GM21786 (cell line): ENCODE data around the gene BEST1.
"Not testable (repeated sequence)": the region's sequence is repeated elsewhere in the genome, so short reads cannot be mapped to it uniquely, and the experiment has no call there.

ENCODE experiments used
- ATAC-seq: cut with Tn5 transposase; IDR thresholded peaks from one replicate; pipeline ENCODE4 v1.9.1; 2021; ENCODE audit not compliant: unreplicated experiment

BEST1 gene

GRCh38 chr11:61947486-61948210, 2.5 kb upstream of the BEST1 start:
- ATAC-seq = no peak

- ATAC-seq = no peak
These were observed 1.6 kb upstream of the BEST1 start for GRCh38 chr11:61948505-61948904.

GRCh38 chr11:61949169-61950034, 749 bp upstream of the BEST1 start:
- ATAC-seq = no peak

- ATAC-seq = no peak
These were observed 1.5 kb downstream of the BEST1 start for GRCh38 chr11:61951484-61952135.

- no peak for ATAC-seq
These were observed 2.7 kb downstream of the BEST1 start for GRCh38 chr11:61952882-61953281.

- not testable (repeated sequence) for ATAC-seq
These were observed 3.5 kb downstream of the BEST1 start for GRCh38 chr11:61953632-61954031.

GRCh38 chr11:61954106-61954850, 4.1 kb downstream of the BEST1 start:
- ATAC-seq = no peak

GRCh38 chr11:61954851-61955421, 4.8 kb downstream of the BEST1 start:
- no peak for ATAC-seq

- no peak for ATAC-seq
These were observed 5.4 kb downstream of the BEST1 start for GRCh38 chr11:61955422-61956135.

- ATAC-seq = no peak
These were observed 6.3 kb downstream of the BEST1 start for GRCh38 chr11:61956191-61957020.

- no peak for ATAC-seq
These were observed 7.0 kb downstream of the BEST1 start for GRCh38 chr11:61957021-61957770.

GRCh38 chr11:61958590-61958989, 8.4 kb downstream of the BEST1 start:
- ATAC-seq = no peak

GRCh38 chr11:61959114-61959513, 9.0 kb downstream of the BEST1 start:
- ATAC-seq = no peak

- ATAC-seq = no peak
These were observed 9.5 kb downstream of the BEST1 start for GRCh38 chr11:61959678-61960077.

GRCh38 chr11:61960532-61960931, 10.4 kb downstream of the BEST1 start:
- ATAC-seq = no peak

- ATAC-seq = no peak
These were observed 11.5 kb downstream of the BEST1 start for GRCh38 chr11:61961570-61962212.

GRCh38 chr11:61962213-61963015, 12.3 kb downstream of the BEST1 start:
- no peak for ATAC-seq
